MM.1S (cell line): ENCODE data around the gene GLUL.
A peak's percentile ranks its signal among the peaks of the same experiment; 100 is the strongest.

Source experiments
- DNase-seq: peaks from one replicate; pipeline ENCODE4 v3.0.0-alpha.2; 2015
- H2AFZ ChIP-seq: fragments of 300-600 bp; sonication (generic); 2 replicates; pipeline ENCODE4 v1.6.0; 2016; ENCODE audit warnings: antibody characterized with exemption, low read length
- H3F3A ChIP-seq: fragments of 300-600 bp; sonication (generic); 2 replicates; pipeline ENCODE4 v1.6.1; 2016; ENCODE audit warnings: mild to moderate bottlenecking, antibody characterized with exemption, low read length, moderate library complexity, mixed read lengths; ENCODE audit not compliant: insufficient read depth
- H3K27ac ChIP-seq: fragments of 300-600 bp; sonication (generic); 2 replicates; pipeline ENCODE4 v1.5.1; 2016; ENCODE audit warnings: mild to moderate bottlenecking, low read length
- H3K27me3 ChIP-seq: fragments of 300-600 bp; sonication (generic); replicated peaks from 2 replicates; pipeline ENCODE4 v1.6.0; 2016; ENCODE audit warnings: low read length; ENCODE audit not compliant: insufficient read depth
- H3K36me3 ChIP-seq: fragments of 300-600 bp; sonication (generic); replicated peaks from 2 replicates; pipeline ENCODE4 v1.6.1; 2016; ENCODE audit warnings: mild to moderate bottlenecking, low read length, mixed read lengths; ENCODE audit not compliant: insufficient read depth
- H3K4me1 ChIP-seq: fragments of 300-600 bp; sonication (generic); 2 replicates; pipeline ENCODE4 v1.6.1; 2016; ENCODE audit warnings: low read length, mixed read lengths
- H3K4me2 ChIP-seq: fragments of 300-600 bp; sonication (generic); 2 replicates; pipeline ENCODE4 v1.6.0; 2016; ENCODE audit warnings: low read depth, low read length
- H3K4me3 ChIP-seq: fragments of 300-600 bp; sonication (generic); 2 replicates; pipeline ENCODE4 v1.5.1; 2016; ENCODE audit warnings: low read length, mixed read lengths
- H3K79me2 ChIP-seq: fragments of 300-600 bp; sonication (generic); 2 replicates; pipeline ENCODE4 v1.6.1; 2016; ENCODE audit warnings: mixed run types, low read length, mixed read lengths
- H3K9ac ChIP-seq: fragments of 300-600 bp; sonication (generic); 2 replicates; pipeline ENCODE4 v1.6.1; 2016; ENCODE audit warnings: low read length, mixed read lengths
- H3K9me2 ChIP-seq: fragments of 300-600 bp; sonication (generic); replicated peaks from 2 replicates; pipeline ENCODE4 v1.6.1; 2016; ENCODE audit warnings: mild to moderate bottlenecking, low read length, mixed read lengths; ENCODE audit not compliant: insufficient read depth
- H3K9me3 ChIP-seq: fragments of 300-600 bp; sonication (generic); replicated peaks from 2 replicates; pipeline ENCODE4 v1.6.1; 2016; ENCODE audit warnings: mild to moderate bottlenecking, low read length, mixed read lengths; ENCODE audit not compliant: insufficient read depth
- H4K20me1 ChIP-seq: fragments of 300-600 bp; sonication (generic); 2 replicates; pipeline ENCODE4 v1.6.1; 2016; ENCODE audit warnings: mild to moderate bottlenecking, low read length, moderate library complexity, mixed read lengths; ENCODE audit not compliant: insufficient read depth
- EZH2 ChIP-seq: fragments of 300-600 bp; sonication (generic); optimal IDR thresholded peaks from 2 replicates; pipeline ENCODE3; 2017; ENCODE audit warnings: low read depth, mild to moderate bottlenecking, antibody characterized with exemption, low read length, mixed read lengths
- EZH2phosphoT487 ChIP-seq: fragments of 300-600 bp; sonication (generic); IDR thresholded peaks from 2 replicates; pipeline ENCODE4 v1.6.1; 2018; ENCODE audit warnings: antibody characterized with exemption, low read length
- TF ChIP-seq, protein P1 (sequence below): fragments of 300-600 bp; sonication (generic); IDR thresholded peaks from 2 replicates; pipeline ENCODE4 v1.5.1; 2016; ENCODE audit warnings: antibody characterized with exemption, low read length, mixed read lengths

The GLUL gene

DNA sequence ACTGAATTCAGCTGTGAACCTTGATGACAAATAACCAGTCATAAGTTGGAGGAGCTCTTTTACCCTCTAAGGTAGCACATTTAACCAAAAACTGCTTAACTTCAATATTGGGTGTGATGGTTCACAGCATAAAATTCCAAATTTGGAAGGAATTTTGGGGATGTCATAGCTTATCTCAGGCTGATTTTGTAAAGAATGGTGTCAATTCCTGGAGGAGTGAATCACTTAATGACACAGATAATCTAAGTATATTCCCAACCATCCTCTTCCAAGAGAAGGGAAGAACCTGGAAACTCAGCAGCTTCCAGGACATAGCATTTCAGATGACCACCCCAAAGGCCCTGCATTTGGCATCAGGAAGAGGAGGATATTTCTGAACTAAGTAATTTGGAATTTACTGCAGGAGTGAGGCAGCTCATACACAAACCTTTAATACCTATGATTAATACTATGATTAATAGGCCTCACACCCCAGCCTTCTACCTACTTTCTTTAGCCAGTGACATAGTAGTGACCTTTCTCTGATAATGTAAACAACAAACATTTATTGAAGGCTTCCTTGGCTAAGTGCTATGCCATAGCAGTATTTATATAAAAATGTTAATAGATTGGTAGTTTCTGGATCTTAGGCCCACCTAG lies 14.5 kb downstream of the GLUL start:
- H3K27ac ChIP-seq = no peak overlapping the region
- H3K79me2 ChIP-seq = no peaks in the 10 kb centered on the region
- H3K9ac ChIP-seq = no peak overlapping the region
- TF ChIP-seq, protein P1, sequence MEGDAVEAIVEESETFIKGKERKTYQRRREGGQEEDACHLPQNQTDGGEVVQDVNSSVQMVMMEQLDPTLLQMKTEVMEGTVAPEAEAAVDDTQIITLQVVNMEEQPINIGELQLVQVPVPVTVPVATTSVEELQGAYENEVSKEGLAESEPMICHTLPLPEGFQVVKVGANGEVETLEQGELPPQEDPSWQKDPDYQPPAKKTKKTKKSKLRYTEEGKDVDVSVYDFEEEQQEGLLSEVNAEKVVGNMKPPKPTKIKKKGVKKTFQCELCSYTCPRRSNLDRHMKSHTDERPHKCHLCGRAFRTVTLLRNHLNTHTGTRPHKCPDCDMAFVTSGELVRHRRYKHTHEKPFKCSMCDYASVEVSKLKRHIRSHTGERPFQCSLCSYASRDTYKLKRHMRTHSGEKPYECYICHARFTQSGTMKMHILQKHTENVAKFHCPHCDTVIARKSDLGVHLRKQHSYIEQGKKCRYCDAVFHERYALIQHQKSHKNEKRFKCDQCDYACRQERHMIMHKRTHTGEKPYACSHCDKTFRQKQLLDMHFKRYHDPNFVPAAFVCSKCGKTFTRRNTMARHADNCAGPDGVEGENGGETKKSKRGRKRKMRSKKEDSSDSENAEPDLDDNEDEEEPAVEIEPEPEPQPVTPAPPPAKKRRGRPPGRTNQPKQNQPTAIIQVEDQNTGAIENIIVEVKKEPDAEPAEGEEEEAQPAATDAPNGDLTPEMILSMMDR = no peak
- no peak for TF ChIP-seq EZH2
- TF ChIP-seq EZH2phosphoT487 = no peak
- H3K36me3 ChIP-seq = no peaks in the 10 kb centered on the region
- no peaks in the 10 kb centered on the region for H3K9me3 ChIP-seq
- H3K4me2 ChIP-seq = no peak overlapping the region
- no peaks in the 10 kb centered on the region for H3K4me1 ChIP-seq
- no peak overlapping the region for H3K4me3 ChIP-seq
- no peaks in the 10 kb centered on the region for H3K9me2 ChIP-seq
- no peaks in the 10 kb centered on the region for H3F3A ChIP-seq
- H3K27me3 ChIP-seq = no peaks in the 10 kb centered on the region
- H4K20me1 ChIP-seq = no peaks in the 10 kb centered on the region
- no peak for DNase-seq
- no peak overlapping the region for H2AFZ ChIP-seq

DNA sequence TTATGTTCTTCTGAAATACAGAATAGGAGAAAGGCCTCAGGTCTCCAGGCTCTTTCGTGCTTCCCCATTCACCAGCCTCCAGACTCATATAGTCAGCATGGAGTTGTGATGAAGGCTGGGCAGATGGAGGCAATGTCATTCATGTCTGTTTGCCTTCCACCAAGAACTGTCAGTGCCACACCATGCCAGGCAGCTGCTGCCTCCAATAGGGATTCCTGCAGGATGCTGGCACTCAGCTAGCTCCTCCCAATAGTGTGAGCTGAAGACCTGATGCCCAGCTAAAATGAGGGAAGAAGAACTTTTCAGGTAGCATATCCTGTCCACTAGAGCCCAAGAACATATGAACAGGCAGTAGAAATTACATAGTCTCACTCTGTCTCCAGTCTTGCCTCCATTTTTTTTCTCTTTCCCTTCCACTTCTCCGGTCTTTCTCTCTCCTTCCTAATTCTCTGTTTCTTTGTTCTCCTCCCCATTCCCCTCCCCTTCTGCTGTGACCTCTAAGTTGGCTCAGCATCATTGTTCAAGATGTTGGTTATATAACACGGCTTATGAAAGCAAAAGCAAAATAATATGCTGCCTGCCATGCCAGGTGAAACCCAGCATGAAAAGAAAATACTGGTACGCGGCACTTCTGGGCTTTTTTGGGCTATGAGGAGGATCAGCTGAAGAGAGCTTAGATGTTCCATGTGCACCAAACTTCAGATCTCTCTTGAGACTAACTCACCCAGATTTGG lies 17.3 kb downstream of the GLUL start:
- no peak overlapping the region for H3K9ac ChIP-seq
- no peak overlapping the region for H3K27ac ChIP-seq
- peak; percentile 25 for DNase-seq
- no peak overlapping the region for H3K4me3 ChIP-seq
- no peak overlapping the region for H2AFZ ChIP-seq
- H3K27me3 ChIP-seq = no peaks in the 10 kb centered on the region
- H3K4me2 ChIP-seq = no peak overlapping the region
- no peaks in the 10 kb centered on the region for H3F3A ChIP-seq
- no peaks in the 10 kb centered on the region for H3K9me3 ChIP-seq
- TF ChIP-seq EZH2 = no peak
- TF ChIP-seq EZH2phosphoT487 = no peak
- TF ChIP-seq, protein P1 = no peak
- no peaks in the 10 kb centered on the region for H3K36me3 ChIP-seq
- no peaks in the 10 kb centered on the region for H4K20me1 ChIP-seq
- H3K4me1 ChIP-seq = no peaks in the 10 kb centered on the region
- H3K79me2 ChIP-seq = no peaks in the 10 kb centered on the region
- H3K9me2 ChIP-seq = no peaks in the 10 kb centered on the region

DNA sequence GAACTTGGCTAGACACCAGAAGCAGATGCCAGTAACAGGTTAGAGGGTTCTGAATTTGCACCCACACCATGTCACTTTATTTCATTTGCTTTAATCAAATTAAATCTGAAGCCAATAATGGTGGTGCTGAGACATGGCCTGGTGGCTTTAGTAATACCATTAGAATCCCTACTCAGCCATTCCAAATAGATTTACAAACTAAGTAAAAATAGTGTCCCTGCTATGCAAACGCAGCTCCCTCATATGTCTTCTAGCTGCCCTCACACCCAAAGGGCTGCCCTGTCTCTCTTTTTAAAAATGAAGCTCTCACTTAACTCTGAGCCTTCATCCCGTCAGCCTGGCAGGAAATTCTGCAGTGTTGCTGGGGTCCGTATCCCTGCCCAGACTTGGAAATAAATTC lies 21.1 kb downstream of the GLUL start:
- Histone ChIP-seq H3K9me2 (no peaks in the 10 kb centered on the region), H3F3A (no peaks in the 10 kb centered on the region), H4K20me1 (no peaks in the 10 kb centered on the region), H3K4me1 (no peaks in the 10 kb centered on the region), H3K27ac (no peak overlapping the region), H3K79me2 (no peaks in the 10 kb centered on the region), H3K36me3 (no peaks in the 10 kb centered on the region), H3K4me3 (no peak overlapping the region), H3K9me3 (no peaks in the 10 kb centered on the region), H2AFZ (no peak overlapping the region), H3K4me2 (no peak overlapping the region), H3K9ac (no peak overlapping the region), H3K27me3 (no peaks in the 10 kb centered on the region)
- TF ChIP-seq, protein P1 = no peak
- TF ChIP-seq EZH2phosphoT487 (no peak), EZH2 (no peak)
- DNase-seq = no peak
